Activated T-cell treated with anti-CD3 and anti-CD28 coated beads for 24 hours (primary cell): ENCODE data around the gene ELANE.
A peak's percentile ranks its signal among the peaks of the same experiment; 100 is the strongest.
"Not testable (repeated sequence)": the region's sequence is repeated elsewhere in the genome, so short reads cannot be mapped to it uniquely, and the experiment has no call there.

ENCODE experiments used
- DNase-seq: peaks from one replicate; pipeline ENCODE4 v3.0.0-alpha.2; 2020; ENCODE audit warnings: low read depth

ELANE gene

GRCh38 chr19:862581-863314 lies 10.6 kb downstream of the ELANE start:
- DNase-seq, result peak; percentile 68

GRCh38 chr19:863315-863620 lies 11.2 kb downstream of the ELANE start:
- DNase-seq, result no peak

GRCh38 chr19:866769-867300 lies 14.7 kb downstream of the ELANE start:
- no peak for DNase-seq

- no peak for DNase-seq
Observed at GRCh38 chr19:867301-867793, 15.2 kb downstream of the ELANE start.

GRCh38 chr19:867855-868457 lies 15.9 kb downstream of the ELANE start:
- no peak for DNase-seq

- DNase-seq, result no peak
Observed at GRCh38 chr19:868458-869244, 16.5 kb downstream of the ELANE start.

GRCh38 chr19:869245-870177 lies 17.4 kb downstream of the ELANE start:
- no peak for DNase-seq

GRCh38 chr19:870314-870713 lies 18.2 kb downstream of the ELANE start:
- DNase-seq, result no peak

GRCh38 chr19:870963-871401 lies 18.9 kb downstream of the ELANE start:
- no peak for DNase-seq

GRCh38 chr19:871446-872265 lies 19.6 kb downstream of the ELANE start:
- DNase-seq, result no peak

GRCh38 chr19:872266-872951 lies 20.3 kb downstream of the ELANE start:
- DNase-seq, result peak; percentile 71

GRCh38 chr19:873084-873483 lies 21.0 kb downstream of the ELANE start:
- peak; percentile 46 for DNase-seq

- no peak for DNase-seq
Observed at GRCh38 chr19:873561-874041, 21.5 kb downstream of the ELANE start.

GRCh38 chr19:875265-875879 lies 23.3 kb downstream of the ELANE start:
- DNase-seq, result no peak

- no peak for DNase-seq
Observed at GRCh38 chr19:876089-876488, 24.0 kb downstream of the ELANE start.

- no peak for DNase-seq
Observed at GRCh38 chr19:876780-877314, 24.7 kb downstream of the ELANE start.

- DNase-seq, result not testable (repeated sequence)
Observed at GRCh38 chr19:877992-878660, 26.0 kb downstream of the ELANE start.

GRCh38 chr19:878751-879561 lies 26.9 kb downstream of the ELANE start:
- not testable (repeated sequence) for DNase-seq
